GM12872 (cell line): ENCODE data around the gene EIF2S1.

Experiments
- TF ChIP-seq, protein P1 (sequence below): IDR thresholded peaks from 3 replicates; pipeline ENCODE4 v1.5.1; 2011; ENCODE audit warnings: low read depth, mild to moderate bottlenecking, low read length, moderate library complexity; ENCODE audit not compliant: insufficient read depth

EIF2S1 gene

DNA sequence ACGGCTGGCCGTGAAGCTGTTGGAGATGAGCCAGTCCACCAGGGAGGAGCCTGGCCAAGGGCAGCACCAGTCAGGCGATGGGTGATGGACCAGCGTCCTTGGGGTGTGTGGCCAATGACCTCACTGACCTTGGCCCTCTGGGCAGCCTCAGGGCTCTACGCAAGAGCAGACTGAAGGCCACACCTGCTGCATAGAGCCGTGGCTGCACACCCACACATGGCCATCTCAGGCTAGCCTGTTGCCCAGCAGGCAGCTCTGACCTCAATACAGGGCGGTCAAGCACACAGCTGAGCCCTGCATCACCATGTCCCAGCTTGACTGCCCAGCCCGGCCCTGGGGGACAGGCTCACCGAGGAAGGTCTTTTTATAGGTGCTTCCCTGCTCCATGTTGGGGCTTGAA lies 32.7 kb downstream of the EIF2S1 start:
- TF ChIP-seq, protein P1, sequence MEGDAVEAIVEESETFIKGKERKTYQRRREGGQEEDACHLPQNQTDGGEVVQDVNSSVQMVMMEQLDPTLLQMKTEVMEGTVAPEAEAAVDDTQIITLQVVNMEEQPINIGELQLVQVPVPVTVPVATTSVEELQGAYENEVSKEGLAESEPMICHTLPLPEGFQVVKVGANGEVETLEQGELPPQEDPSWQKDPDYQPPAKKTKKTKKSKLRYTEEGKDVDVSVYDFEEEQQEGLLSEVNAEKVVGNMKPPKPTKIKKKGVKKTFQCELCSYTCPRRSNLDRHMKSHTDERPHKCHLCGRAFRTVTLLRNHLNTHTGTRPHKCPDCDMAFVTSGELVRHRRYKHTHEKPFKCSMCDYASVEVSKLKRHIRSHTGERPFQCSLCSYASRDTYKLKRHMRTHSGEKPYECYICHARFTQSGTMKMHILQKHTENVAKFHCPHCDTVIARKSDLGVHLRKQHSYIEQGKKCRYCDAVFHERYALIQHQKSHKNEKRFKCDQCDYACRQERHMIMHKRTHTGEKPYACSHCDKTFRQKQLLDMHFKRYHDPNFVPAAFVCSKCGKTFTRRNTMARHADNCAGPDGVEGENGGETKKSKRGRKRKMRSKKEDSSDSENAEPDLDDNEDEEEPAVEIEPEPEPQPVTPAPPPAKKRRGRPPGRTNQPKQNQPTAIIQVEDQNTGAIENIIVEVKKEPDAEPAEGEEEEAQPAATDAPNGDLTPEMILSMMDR = no peak

DNA sequence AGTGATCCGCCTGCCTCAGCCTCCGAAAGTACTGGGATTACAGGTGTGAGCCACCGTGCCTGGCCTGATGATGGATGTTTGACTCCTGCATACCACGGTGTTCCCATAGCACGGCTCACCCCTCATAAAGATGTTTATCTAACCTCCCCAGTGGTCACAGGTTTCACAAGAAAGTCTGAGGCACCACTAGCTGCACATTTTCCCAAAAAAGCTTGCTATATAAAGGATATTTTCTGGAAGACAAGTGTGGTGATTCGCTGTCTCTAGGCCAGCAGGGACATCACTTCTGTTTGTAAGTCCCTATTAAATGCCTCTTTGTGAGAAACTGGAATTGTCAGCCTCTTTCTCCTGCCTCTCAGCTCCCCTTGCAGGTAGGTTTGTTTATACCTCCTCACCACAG lies 33.6 kb downstream of the EIF2S1 start:
- TF ChIP-seq, protein P1 = no peak

DNA sequence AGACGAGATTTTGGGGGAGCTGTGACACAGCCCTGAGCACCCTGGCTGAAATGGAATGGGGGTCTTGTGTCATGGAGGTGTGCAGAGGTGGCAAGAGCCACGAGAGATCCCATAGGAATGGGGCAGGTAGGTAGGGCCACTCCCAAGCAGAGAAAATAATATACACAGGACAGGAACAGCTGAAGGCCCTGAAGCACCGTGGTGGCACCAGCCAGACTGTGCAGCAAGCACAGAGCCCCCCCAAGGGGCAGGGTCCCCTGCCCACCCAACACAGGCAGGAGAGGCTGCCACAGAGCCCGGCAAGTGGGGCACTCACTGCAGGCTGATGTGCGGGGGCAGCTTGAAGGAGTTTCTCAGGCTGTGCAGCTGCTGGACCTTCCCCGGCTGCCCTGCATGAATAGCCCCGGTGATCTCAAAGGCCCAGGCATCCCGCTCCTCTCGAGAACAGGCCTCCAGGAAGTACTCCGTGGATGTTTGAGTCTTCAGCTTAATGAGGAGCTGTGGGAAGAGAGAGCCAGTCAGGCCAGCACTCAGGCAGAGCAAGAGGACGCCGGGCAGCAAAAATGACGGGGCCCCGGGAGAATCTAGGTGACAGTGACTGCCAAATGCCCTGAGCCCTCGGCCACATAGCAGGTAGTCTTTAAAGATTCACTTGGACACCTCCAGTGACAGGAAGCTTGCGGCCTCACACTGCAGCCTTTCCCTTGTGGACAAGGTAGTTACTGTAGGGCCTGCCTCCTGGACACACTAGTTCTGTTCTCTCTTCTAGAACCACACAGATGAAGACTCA lies 35.2 kb downstream of the EIF2S1 start:
- TF ChIP-seq, protein P1 = no peak

DNA sequence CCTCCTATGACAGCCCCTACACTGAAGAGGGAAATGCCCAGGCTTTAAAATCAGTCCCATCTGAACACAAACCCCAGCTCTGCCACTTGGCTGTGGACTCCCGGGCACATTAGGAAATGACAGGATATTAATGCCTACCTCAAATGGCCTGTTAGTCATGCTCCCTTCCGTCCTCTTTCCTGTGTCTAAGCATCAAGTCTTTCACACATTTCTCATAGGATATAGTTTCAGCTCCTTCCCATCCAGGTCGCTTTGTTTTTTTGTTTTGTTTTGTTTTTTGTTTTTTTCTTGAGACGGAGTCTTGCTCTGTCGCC lies 35.7 kb downstream of the EIF2S1 start:
- TF ChIP-seq, protein P1 = no peak

DNA sequence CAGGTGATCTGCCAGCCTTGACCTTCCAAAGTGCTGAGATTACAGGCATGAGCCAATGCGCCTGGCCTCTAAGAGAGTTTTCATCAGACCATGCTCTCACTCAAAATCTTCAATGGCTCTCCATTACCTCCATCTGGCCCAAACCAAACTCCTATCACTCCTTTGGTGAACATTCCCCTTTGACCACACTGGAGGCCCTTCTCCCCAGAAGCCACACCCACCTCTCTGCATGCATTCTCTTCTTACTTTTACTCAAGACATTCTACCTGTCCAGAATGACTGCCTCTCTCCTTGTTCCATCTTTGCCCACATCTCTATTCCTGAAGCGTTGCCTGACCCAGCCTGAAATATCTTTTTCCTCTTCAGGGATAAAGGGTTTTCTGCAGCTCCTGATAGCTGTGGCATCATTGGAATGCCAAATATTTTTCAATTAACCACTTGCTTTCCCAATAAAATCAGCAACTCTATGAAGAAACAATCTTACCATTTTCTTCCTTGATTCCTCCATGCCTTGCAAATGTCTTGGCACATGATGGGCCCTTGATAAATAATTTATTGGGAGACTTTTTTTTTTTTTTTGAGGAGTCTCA lies 36.3 kb downstream of the EIF2S1 start:
- TF ChIP-seq, protein P1 = no peak

DNA sequence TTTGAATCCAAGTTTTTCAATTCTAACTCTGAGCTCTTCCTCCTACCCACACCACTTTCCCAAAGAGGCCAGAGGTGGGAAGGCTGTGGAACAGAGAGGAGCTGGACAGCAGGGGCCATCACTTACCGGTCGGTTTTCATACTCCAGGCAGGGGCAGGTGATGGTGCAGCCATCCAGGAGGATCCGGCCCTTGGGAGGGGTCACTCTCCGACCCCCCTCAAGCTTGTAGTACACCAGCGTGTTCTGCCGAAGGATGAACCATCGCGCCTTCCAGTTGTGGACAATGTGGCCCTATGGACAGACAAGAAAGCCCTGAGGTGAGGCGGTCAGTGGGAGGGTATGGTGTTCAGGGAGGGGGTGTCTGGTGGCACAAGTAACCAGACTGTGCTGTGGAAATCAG lies 37.4 kb downstream of the EIF2S1 start:
- TF ChIP-seq, protein P1 = no peak

DNA sequence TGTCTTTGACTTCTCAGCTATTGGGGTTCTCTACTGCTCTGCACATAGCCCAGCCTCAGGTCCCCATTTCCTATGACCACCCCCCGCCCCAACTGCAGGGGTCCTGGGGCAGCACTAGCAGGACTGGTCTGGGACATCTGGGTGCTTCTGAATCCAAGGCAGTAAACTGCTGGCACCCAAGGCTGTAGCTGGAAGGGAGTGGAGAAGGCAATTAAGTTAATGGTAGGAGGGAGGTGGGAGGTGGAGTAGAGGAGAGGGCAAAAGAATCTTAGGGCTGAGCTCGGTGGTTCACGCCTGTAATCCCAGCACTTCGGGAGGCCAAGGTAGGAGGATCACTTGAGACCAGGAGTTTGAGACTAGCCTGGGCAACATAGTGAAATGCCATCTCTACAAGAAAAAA lies 40.3 kb downstream of the EIF2S1 start:
- TF ChIP-seq, protein P1 = no peak
